IMR-90 (cell line): Measurements from ENCODE around the gene POU2AF2. TPM values are rescaled to one million over a fixed set of nuclear protein-coding genes. Genes with fewer than 3 reads are reported as not detected.
"Not testable (repeated sequence)": the region's sequence is repeated elsewhere in the genome, so short reads cannot be mapped to it uniquely, and the experiment has no call there.

ENCODE experiments used
- ATAC-seq: fragments of 200-7000 bp; cut with Tn5 transposase; 2 replicates; pipeline ENCODE4 v1.9.1; 2020; ENCODE audit warnings: low read depth, mild to moderate bottlenecking, moderate library complexity
- BruUV-seq: library from RNA; stranded (reverse); fragments of 400-500 nt; replicated peaks from 2 replicates; lab custom pipeline; 2021; lab: Mats Ljungman, UMichigan
- CTCF ChIA-PET: fragments of 300-600 bp; formaldehyde crosslinking; extraction: SDS; loops from one replicate; lab custom pipeline; 2021; ENCODE audit warnings: antibody characterized with exemption; lab: Yijun Ruan, JAX
- POLR2A ChIA-PET: fragments of 300-600 bp; sonication (Branson Sonifier 250); formaldehyde crosslinking; loops from one replicate; lab custom pipeline; 2022; ENCODE audit warnings: antibody characterized with exemption; ENCODE audit not compliant: unreplicated experiment; lab: Charles Lee
- DNase-seq: peaks from one replicate; pipeline ENCODE4 v3.0.0; 2013
- H2AFZ ChIP-seq: replicated peaks from 2 replicates; pipeline ENCODE3; 2013; ENCODE audit warnings: low read length, mild to moderate bottlenecking; ENCODE audit not compliant: poor library complexity
- H2AK5ac ChIP-seq: 2 replicates; pipeline ENCODE4 v1.6.1; 2013; ENCODE audit warnings: low read depth, low read length, inconsistent platforms
- H2AK9ac ChIP-seq: replicated peaks from 2 replicates; pipeline ENCODE3; 2013; ENCODE audit warnings: mild to moderate bottlenecking, low read depth, low read length, moderate library complexity; ENCODE audit not compliant: poor library complexity
- H2BK120ac ChIP-seq: 2 replicates; pipeline ENCODE4 v1.6.1; 2013; ENCODE audit warnings: low read depth, low read length, inconsistent platforms
- H2BK15ac ChIP-seq: 3 replicates; pipeline ENCODE4 v1.6.1; 2013; ENCODE audit warnings: low read depth, low read length, inconsistent platforms
- H2BK20ac ChIP-seq: 2 replicates; pipeline ENCODE4 v1.6.1; 2013; ENCODE audit warnings: low read depth, mild to moderate bottlenecking, inconsistent platforms, low read length, moderate library complexity
- H2BK5ac ChIP-seq: 2 replicates; pipeline ENCODE4 v1.6.1; 2013; ENCODE audit warnings: mild to moderate bottlenecking, low read depth, low read length, inconsistent platforms; ENCODE audit not compliant: poor library complexity, severe bottlenecking
- H3K14ac ChIP-seq: replicated peaks from 2 replicates; pipeline ENCODE4 v1.6.1; 2013; ENCODE audit warnings: low read depth, low read length, inconsistent platforms
- H3K18ac ChIP-seq: 2 replicates; pipeline ENCODE4 v1.6.1; 2013; ENCODE audit warnings: low read depth, low read length, control low read depth
- H3K23ac ChIP-seq: 2 replicates; pipeline ENCODE4 v1.6.1; 2013; ENCODE audit warnings: low read depth, low read length, inconsistent platforms
- H3K27ac ChIP-seq: 2 replicates; pipeline ENCODE4 v1.5.1; 2013; ENCODE audit warnings: mild to moderate bottlenecking, control low read depth, low read length; ENCODE audit not compliant: insufficient read depth
- H3K27me3 ChIP-seq: 2 replicates; pipeline ENCODE4 v1.6.1; 2013; ENCODE audit warnings: low read length; ENCODE audit not compliant: control insufficient read depth, insufficient read depth
- H3K36me3 ChIP-seq: 2 replicates; pipeline ENCODE4 v1.6.1; 2013; ENCODE audit warnings: low read length, mixed read lengths; ENCODE audit not compliant: control insufficient read depth, insufficient read depth
- H3K4ac ChIP-seq: 2 replicates; pipeline ENCODE4 v1.6.1; 2013; ENCODE audit warnings: low read depth, low read length, inconsistent platforms
- H3K4me1 ChIP-seq: 2 replicates; pipeline ENCODE4 v1.6.1; 2013; ENCODE audit warnings: low read length, mixed read lengths; ENCODE audit not compliant: control insufficient read depth, insufficient read depth
- H3K4me2 ChIP-seq: 2 replicates; pipeline ENCODE4 v1.6.1; 2013; ENCODE audit warnings: low read depth, mild to moderate bottlenecking, control low read depth, low read length, moderate library complexity
- H3K4me3 ChIP-seq: 2 replicates; pipeline ENCODE4 v1.5.1; 2013; ENCODE audit warnings: low read depth, mild to moderate bottlenecking, control low read depth, low read length, moderate library complexity; ENCODE audit not compliant: insufficient read depth
- H3K56ac ChIP-seq: 2 replicates; pipeline ENCODE4 v1.6.1; 2013; ENCODE audit warnings: low read length, inconsistent platforms; ENCODE audit not compliant: insufficient read depth; ENCODE audit errors: extremely low read depth
- H3K79me1 ChIP-seq, 2 experiments: 2 replicates each; pipeline ENCODE4 v1.6.1; 2013; ENCODE audit warnings: low read length in 2 of 2, inconsistent platforms in 1 of 2, low read depth in 1 of 2
- H3K9ac ChIP-seq: 2 replicates; pipeline ENCODE4 v1.6.1; 2013; ENCODE audit warnings: low read depth, low read length, control low read depth
- H3K9me1 ChIP-seq: 2 replicates; pipeline ENCODE4 v1.6.1; 2013; ENCODE audit warnings: low read length, inconsistent platforms; ENCODE audit not compliant: insufficient read depth
- H3K9me3 ChIP-seq: 2 replicates; pipeline ENCODE4 v1.6.1; 2013; ENCODE audit warnings: low read length; ENCODE audit not compliant: control insufficient read depth, insufficient read depth
- H4K20me1 ChIP-seq: 2 replicates; pipeline ENCODE4 v1.6.1; 2013; ENCODE audit warnings: low read length, inconsistent platforms; ENCODE audit not compliant: insufficient read depth
- H4K5ac ChIP-seq: 2 replicates; pipeline ENCODE4 v1.6.1; 2013; ENCODE audit warnings: mild to moderate bottlenecking, low read depth, low read length, control low read depth
- H4K8ac ChIP-seq, 2 experiments: 2 replicates each; pipeline ENCODE4 v1.6.1; 2013; ENCODE audit warnings: low read depth in 2 of 2, low read length in 2 of 2, control low read depth in 1 of 2, inconsistent platforms in 1 of 2
- H4K91ac ChIP-seq: 2 replicates; pipeline ENCODE4 v1.6.1; 2013; ENCODE audit warnings: low read depth, low read length, inconsistent platforms; ENCODE audit not compliant: insufficient read depth
- WGBS, 2 experiments: methylation state at CpG; one replicate each; pipeline versions ENCODE4 v1.1.5 to v1.1.7; 2013; ENCODE audit warnings: missing lambda C conversion rate in 2 of 2; ENCODE audit not compliant: insufficient read length in 1 of 2; ENCODE audit errors: extremely low coverage in 2 of 2; 5-methylcytosine and 5-hydroxymethylcytosine counted together
- dilution Hi-C: fragments of 300-500 bp; cut with HindIII; formaldehyde crosslinking; loops from one replicate; pipeline ENCODE4 v1.14.3; 2018; ENCODE audit warnings: low sequenced_read_pairs; ENCODE audit not compliant: unreplicated experiment
- in situ Hi-C: fragments of 300-500 bp; cut with MboI; formaldehyde crosslinking; loops from 3 replicates; pipeline ENCODE4 v1.14.3; 2019; ENCODE audit warnings: low sequenced_read_pairs, inconsistent platforms, mixed read lengths
- intact Hi-C: fragments of 100-400 bp; cut with micrococcal nuclease; formaldehyde crosslinking; loops from 2 replicates; pipeline ENCODE4 v1.10.0; 2022
- polyA plus RNA-seq, 3 experiments: library from polyadenylated mRNA; depleted of rRNA; stranded (reverse); fragments of >200 nt; gene quantifications; 2 replicates each; pipeline ENCODE4 v1.2.3, GENCODE V29; 2012; ENCODE audit warnings: low replicate concordance in 1 of 3
- total RNA-seq: library from RNA; depleted of rRNA; stranded (reverse); fragments of >200 nt; gene quantifications from 2 replicates; pipeline ENCODE4 v1.2.3, GENCODE V29; 2012

POU2AF2 gene
- total and polyA plus RNA-seq, 2 of the 4 experiments (the other 2 are of a cell fraction): not detected

GRCh38 chr11:111292408-111292807, 46.9 kb downstream of the POU2AF2 start:
- H3K4ac ChIP-seq, H3K27ac ChIP-seq, intact Hi-C loops, H2BK120ac ChIP-seq, CTCF ChIA-PET, H4K5ac ChIP-seq, H3K9me1 ChIP-seq, H2AFZ ChIP-seq, H2AK9ac ChIP-seq, H3K79me1 ChIP-seq, H3K4me1 ChIP-seq, ATAC-seq, H3K18ac ChIP-seq, DNase-seq, H4K20me1 ChIP-seq, H3K9ac ChIP-seq, H3K4me3 ChIP-seq, H3K36me3 ChIP-seq, H3K23ac ChIP-seq, in situ Hi-C loops, H4K91ac ChIP-seq, dilution Hi-C loops, H3K9me3 ChIP-seq, H3K4me2 ChIP-seq, H2BK20ac ChIP-seq, POLR2A ChIA-PET, H2AK5ac ChIP-seq, H4K8ac ChIP-seq, H3K56ac ChIP-seq, H2BK5ac ChIP-seq, H2BK15ac ChIP-seq, H3K14ac ChIP-seq, BruUV-seq: not testable (repeated sequence)
- no CpG with 5 or more reads among the region's 1 CpG for WGBS, 2 experiments
- peaks cover 15% of the 10 kb centered on the region for H3K27me3 ChIP-seq
